Measurements from ENCODE around the gene PLCH1.

DNA sequence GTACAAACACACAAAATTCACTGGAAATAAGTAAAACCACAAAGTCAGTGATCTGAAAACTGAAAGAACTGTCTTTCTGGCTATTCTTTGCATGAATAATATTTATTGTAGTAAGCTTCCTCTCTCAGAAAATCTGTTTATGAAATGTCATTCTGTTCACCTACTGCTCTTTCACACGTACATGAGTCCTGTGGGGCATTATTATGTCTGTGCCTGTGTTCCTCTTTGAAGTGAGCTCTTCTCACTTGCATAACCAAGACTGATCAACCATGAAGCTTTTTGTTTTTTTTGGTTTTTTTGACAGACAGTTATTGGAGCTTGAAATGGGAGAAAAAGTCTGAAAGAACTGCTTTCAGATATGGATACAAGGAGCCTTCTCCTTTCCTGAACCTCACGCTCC, 195.8 kb downstream of the PLCH1 start:
- TF ChIP-seq, protein P1, sequence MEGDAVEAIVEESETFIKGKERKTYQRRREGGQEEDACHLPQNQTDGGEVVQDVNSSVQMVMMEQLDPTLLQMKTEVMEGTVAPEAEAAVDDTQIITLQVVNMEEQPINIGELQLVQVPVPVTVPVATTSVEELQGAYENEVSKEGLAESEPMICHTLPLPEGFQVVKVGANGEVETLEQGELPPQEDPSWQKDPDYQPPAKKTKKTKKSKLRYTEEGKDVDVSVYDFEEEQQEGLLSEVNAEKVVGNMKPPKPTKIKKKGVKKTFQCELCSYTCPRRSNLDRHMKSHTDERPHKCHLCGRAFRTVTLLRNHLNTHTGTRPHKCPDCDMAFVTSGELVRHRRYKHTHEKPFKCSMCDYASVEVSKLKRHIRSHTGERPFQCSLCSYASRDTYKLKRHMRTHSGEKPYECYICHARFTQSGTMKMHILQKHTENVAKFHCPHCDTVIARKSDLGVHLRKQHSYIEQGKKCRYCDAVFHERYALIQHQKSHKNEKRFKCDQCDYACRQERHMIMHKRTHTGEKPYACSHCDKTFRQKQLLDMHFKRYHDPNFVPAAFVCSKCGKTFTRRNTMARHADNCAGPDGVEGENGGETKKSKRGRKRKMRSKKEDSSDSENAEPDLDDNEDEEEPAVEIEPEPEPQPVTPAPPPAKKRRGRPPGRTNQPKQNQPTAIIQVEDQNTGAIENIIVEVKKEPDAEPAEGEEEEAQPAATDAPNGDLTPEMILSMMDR (conservative IDR thresholded peaks at IDR 0.05 in 1 of 2, IDR thresholded peaks at IDR 0.05 in 1 of 2; ENCODE audit: low read depth in 1 of 2, low read length in 2 of 2), result no peak
- TF ChIP-seq EZH2 (IDR thresholded peaks at IDR 0.05; ENCODE audit: low read length, missing control alignments), result no peak
